H7 (cell line): ENCODE measurements around the gene MCC. TPM values are rescaled to one million over a fixed set of nuclear protein-coding genes. Genes with fewer than 3 reads are reported as not detected.
A peak's percentile ranks its signal among the peaks of the same experiment; 100 is the strongest.
"Not testable (repeated sequence)": the region's sequence is repeated elsewhere in the genome, so short reads cannot be mapped to it uniquely, and the experiment has no call there.

ENCODE experiments used
- DNase-seq: peaks from one replicate; pipeline ENCODE4 v3.0.0; 2012
- H3K27me3 ChIP-seq: 2 replicates; pipeline ENCODE4 v1.6.0; 2011; ENCODE audit warnings: mild to moderate bottlenecking, low read length; ENCODE audit not compliant: control insufficient read depth, insufficient read depth
- H3K36me3 ChIP-seq: replicated peaks from 2 replicates; pipeline ENCODE4 v1.5.1; 2011; ENCODE audit warnings: low read length; ENCODE audit not compliant: control insufficient read depth, insufficient read depth
- H3K4me3 ChIP-seq: 2 replicates; pipeline ENCODE4 v1.5.1; 2011; ENCODE audit warnings: low read depth, mild to moderate bottlenecking, control low read depth, low read length, moderate library complexity; ENCODE audit not compliant: insufficient read depth
- total RNA-seq: library from RNA; depleted of rRNA; stranded (reverse); fragments of >200 nt; shearing (Covaris generic); gene quantifications from 2 replicates; pipeline ENCODE4 v1.2.3, GENCODE V29; 2014

MCC gene
- total RNA-seq, 1 experiment from 2014 or later, result 23.0 TPM

DNA sequence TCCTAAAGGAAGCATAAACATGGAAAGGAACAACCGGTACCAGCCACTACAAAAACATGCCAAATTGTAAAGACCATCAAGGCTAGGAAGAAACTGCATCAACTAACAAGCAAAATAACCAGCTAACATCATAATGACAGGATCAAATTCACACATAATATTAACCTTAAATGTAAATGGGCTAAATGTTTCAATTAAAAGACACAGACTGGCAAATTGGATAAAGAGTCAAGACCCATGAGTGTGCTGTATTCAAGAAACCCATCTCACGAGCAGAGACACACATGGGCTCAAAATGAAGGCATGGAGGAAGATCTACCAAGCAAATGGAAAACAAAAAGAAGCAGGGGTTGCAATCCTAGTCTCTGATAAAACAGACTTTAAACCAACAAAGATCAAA lies 411.6 kb downstream of the MCC start:
- not testable (repeated sequence) for DNase-seq, H3K4me3 ChIP-seq, H3K36me3 ChIP-seq, H3K27me3 ChIP-seq

DNA sequence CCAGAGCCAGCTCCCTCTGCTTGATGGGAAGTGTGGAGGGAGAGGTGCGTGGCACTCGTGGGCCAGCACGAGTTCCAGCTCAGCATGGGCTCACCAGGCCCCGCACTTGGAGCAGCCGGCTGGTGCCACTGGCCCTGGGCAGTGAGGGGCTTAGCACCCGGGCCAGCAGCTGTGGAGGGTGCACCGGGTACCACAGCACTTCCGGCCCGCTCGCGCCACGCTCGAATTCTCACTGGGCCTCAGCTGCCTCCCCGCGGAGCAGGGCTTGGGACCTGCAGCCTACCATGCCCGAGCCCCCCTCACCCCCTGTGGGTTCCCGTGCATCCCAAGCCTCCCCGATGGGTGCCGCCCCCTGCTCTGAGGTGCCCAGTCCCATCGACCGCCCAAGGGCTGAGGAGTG lies 413.2 kb downstream of the MCC start:
- no peaks in the 10 kb centered on the region for H3K36me3 ChIP-seq
- DNase-seq, result no peak
- no peaks in the 10 kb centered on the region for H3K27me3 ChIP-seq
- no peak overlapping the region for H3K4me3 ChIP-seq

DNA sequence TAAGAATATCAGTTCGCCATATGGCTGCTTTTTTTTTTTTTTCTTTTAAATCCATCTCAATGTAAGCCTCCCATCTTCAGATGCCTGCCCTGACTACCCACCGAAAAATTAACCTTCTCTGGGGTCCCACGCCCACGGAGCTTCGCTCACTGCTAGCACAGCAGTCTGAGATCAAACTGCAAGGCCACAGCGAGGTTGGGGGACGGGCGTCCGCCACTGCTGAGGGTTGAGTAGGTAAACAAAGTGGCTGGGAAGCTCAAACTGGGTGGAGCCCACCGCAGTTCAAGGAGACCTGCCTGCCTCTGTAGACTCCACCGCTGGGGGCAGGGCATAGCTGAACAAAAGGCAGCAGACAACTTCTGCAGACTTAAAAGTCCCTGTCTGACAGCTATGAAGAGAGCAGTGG lies 414.6 kb downstream of the MCC start:
- not testable (repeated sequence) for DNase-seq, H3K27me3 ChIP-seq, H3K4me3 ChIP-seq, H3K36me3 ChIP-seq

DNA sequence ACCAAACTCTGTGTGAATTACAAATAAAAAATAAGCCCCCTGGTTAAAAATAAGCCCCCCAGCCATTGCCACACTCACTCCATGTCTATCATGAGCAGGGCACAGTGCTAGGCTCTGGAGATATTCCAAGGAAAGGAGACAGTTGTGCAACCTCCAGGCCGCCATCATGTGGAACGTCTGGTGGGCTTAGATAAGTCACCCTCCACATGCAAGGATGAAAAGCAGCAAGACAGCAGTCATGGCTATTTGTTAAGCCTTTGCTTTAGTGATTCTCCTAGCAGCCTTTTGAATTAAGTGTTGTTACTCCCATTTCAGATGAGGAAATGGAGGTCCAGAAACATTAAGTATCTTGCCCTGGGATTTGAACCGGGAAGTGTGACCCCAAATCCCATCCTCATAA lies 416.9 kb downstream of the MCC start:
- no peak overlapping the region for H3K4me3 ChIP-seq
- DNase-seq, result no peak
- no peaks in the 10 kb centered on the region for H3K36me3 ChIP-seq
- H3K27me3 ChIP-seq, result no peaks in the 10 kb centered on the region

DNA sequence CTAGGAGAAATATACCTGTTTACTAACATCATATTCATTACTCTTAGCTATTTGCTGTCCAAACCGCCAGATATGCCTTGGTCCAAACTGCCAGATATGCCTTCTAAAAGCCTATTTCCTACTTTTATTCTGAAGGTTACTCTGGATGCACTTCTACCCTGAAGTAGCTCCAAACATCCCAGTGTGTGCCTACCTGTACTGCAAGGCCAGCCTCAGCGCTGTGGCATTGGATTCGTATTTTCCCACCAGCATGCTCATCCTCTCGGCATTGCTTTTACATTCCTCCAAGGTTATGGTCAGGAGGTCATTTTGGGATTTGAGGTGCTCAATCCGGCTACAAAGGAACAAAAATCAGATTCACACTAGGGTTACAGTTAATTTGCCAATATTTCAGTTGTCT lies 417.4 kb downstream of the MCC start:
- DNase-seq, result peak; percentile 70
- Histone ChIP-seq H3K36me3 (no peaks in the 10 kb centered on the region), H3K4me3 (no peak overlapping the region), H3K27me3 (no peaks in the 10 kb centered on the region)

DNA sequence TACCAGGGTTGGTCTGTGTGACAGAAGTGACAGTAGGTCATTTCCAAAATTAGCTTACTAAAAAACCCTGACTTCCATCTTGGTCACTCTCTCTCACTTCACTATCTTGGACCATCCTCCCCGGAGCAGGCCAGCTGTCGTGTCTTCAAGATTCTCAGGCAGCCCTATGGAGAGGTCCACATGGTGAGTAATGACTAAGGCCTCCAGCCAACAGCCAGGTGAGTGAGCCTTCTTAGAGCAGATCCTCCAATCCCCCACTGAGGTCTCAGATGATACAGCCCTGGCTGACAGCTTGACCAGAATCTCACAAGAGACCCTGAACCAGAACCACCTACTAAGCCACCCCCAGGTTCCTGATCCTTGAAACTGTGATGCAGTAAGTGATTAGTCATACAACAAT lies 419.7 kb downstream of the MCC start:
- DNase-seq, result no peak
- no peak overlapping the region for H3K4me3 ChIP-seq
- no peaks in the 10 kb centered on the region for H3K36me3 ChIP-seq
- no peaks in the 10 kb centered on the region for H3K27me3 ChIP-seq

DNA sequence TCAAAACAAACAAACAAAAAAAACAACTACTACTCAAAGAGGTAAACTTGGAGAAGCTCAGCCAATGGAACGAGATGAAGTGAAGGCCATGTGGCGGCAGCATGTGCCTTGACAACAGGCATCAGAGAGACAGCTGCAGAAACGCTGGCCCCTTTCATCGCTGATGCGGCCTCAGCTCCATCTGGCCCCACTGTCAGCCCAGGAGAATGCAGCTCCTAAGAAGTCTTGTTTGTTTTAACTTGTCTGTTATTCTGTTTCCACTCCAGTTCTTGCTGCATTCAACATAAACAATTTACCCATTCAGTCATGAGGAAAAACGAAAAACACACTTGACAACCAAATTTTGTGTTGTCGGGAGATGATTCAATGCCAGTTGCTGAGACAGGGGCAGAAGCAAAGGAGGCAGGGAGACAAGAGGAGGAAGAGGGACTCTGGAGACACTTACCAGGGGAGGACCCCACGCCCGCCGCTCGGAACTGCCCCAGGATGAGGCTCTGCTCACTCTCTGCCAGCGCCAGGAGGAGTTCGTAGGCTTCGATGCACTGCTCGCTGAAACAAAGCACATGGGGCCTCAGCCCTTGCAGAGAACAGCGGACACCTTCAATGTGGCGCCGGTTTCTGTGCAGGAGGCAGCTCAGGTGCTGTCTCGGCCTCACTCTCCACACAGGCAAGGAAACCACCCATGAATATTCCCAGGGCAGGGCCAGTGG lies 420.5 kb downstream of the MCC start:
- Histone ChIP-seq H3K27me3 (no peaks in the 10 kb centered on the region), H3K36me3 (no peaks in the 10 kb centered on the region), H3K4me3 (no peak overlapping the region)
- DNase-seq, result no peak

DNA sequence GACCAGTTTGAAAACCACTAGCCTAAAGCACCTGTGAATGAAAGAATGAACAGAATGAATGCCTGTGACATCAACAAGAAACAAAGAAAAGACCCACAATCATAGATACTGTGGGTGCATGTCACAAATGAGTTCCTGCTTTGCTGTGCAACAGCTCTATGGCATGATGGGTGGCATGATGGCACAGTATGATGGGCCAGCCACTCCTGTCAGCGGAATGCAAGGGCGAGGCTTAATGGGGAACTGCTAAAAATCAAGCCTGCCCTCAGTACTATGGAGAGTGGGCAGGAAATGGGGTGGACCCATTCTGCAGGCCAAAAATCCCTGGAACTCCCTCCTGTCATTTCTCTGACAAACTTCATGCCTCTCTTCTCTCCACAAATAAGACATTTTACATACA lies 422.6 kb downstream of the MCC start:
- no peaks in the 10 kb centered on the region for H3K36me3 ChIP-seq
- no peaks in the 10 kb centered on the region for H3K27me3 ChIP-seq
- DNase-seq, result no peak
- H3K4me3 ChIP-seq, result no peak overlapping the region

DNA sequence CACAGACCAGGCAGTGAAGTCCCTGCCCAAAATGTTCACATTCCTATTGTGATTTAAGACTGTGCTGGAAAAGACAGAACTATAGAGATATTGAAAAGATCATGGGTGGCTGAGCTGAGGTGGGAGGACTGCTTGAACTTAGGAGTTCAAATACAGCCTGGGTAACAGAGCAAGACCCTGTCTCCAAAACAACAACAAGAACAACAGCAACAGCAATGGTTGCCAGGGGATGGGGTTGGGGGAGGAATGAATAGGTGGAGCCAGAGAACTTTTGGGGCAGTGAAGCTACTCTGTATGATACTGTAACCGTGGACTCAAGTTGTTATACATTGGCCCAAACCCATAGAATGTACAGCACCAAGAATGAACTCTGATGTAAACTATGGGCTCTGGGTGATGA lies 423.4 kb downstream of the MCC start:
- Histone ChIP-seq H3K4me3 (no peak overlapping the region), H3K27me3 (no peaks in the 10 kb centered on the region), H3K36me3 (no peaks in the 10 kb centered on the region)
- no peak for DNase-seq

DNA sequence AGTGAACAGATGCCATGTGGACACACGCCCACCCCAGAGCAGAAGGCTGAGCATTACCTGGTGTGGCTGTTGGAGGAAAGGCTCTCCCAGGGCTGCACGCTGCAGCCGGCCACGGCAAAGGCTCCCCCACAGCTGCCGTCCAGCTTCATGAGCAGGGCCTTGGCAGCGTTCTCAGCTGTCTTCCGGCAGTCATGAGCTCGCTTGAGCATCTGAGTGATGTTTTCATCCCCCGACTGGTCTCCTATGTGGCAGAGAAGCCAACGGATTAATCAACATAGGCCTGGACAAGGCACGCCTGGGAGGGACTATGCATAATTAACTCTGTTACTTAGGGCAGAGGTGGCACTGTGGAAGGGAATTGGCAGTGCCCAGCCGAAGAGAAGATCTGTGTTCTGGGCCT lies 424.3 kb downstream of the MCC start:
- H3K27me3 ChIP-seq, result no peaks in the 10 kb centered on the region
- no peak for DNase-seq
- H3K4me3 ChIP-seq, result no peak overlapping the region
- no peaks in the 10 kb centered on the region for H3K36me3 ChIP-seq

DNA sequence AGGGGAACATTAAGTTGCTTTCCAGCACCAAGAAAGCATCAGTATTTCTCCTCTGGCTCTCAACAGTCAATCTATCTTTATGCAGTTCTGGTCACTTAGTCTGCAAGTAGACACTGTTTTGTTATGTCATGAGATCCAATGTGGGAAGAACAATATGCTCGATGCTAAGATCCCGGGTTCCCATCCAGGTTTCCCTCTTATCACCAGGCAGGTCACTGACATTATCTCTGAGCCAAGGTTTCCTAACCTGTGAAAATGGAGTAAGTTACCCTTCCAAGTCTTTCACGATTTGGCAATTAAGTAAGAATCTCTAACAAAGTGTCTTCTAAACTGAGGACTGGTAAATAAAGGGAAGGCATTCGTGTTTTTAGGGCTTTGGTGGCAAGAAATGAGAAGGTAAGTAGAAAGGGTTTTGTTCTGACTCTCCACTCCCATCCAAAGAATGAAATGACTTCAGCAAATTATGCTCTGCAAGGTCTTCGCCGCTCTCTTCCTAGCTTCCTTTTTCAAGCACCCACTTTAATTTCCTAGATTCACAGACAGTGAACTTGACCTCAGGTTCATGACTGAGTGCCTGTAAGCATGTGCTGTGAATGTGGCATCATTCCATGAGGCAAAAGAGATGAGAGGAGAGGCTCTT lies 425.3 kb downstream of the MCC start:
- Histone ChIP-seq H3K27me3 (no peaks in the 10 kb centered on the region), H3K4me3 (no peak overlapping the region), H3K36me3 (no peaks in the 10 kb centered on the region)
- no peak for DNase-seq

DNA sequence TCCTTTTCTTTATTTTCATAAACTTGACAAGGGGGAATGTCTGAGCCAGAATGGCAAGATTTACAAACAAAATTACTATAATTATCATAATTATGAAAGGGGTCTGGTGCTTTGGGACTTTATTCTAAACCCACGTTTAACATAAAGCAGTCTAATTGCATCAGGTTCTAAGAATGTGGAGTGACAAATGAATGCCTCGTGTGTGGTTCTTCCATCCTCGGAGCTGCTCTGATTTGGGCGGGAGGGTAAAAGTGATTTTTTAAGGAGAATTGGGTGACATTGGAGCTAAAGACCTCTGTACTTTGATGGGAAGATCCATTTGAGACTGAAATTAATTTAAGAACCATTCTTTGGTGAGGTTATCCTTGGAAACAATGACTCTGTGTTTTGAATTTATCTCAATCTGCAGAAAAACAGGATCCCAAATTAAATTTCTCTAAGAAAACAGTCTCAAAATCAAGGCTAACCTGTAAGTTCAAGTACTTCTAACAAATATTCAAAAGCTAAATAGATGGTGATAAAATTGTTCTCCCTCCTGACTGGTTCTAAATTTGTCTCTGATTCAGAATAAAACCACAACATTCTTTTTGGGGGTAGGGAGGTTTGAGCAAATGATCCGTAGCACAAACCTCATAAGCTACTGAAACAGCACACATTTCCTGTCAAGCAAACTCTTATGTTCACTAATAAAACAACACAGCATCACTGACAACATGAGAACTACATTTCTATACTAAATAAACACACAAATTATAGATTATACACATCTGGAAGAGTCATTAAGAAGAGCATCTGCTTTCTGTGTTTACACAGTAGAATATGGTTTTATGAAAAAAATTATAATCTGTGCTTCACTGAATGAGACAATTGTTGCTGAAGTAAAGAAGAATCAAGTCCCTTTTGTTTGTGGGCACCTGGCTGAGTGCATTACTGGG lies 426.1 kb downstream of the MCC start:
- Histone ChIP-seq H3K36me3 (no peaks in the 10 kb centered on the region), H3K27me3 (no peaks in the 10 kb centered on the region), H3K4me3 (no peak overlapping the region)
- DNase-seq, result no peak

DNA sequence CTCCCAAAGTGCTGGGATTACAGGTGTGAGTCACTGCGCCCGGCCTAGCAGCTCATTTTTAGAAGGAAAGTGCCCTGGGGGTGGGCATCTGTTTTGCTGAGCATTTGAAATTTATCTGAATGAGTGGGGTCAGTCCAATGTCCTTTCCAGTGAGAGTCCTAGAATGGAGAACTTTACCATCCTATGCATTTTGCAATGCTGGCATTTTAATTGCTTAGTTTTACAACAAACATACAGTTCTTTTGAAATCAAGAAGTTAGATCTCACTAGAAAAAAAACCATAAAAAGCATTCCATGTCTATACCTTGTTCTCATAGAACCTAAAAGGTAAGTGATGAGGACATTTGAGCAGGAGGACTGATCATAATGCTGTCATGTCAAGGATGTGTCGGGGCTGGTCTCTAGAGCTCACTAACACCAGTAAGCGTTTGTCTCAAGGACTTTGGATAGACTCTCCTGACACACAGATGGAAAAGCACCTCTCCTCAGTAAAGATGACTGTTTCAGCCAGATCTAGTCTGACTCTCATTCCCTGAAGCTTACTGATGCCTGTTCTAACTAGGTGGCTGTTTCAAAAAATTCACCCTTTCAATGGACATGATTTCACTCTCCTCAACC lies 427.7 kb downstream of the MCC start:
- no peaks in the 10 kb centered on the region for H3K27me3 ChIP-seq
- no peak overlapping the region for H3K4me3 ChIP-seq
- no peaks in the 10 kb centered on the region for H3K36me3 ChIP-seq
- no peak for DNase-seq

DNA sequence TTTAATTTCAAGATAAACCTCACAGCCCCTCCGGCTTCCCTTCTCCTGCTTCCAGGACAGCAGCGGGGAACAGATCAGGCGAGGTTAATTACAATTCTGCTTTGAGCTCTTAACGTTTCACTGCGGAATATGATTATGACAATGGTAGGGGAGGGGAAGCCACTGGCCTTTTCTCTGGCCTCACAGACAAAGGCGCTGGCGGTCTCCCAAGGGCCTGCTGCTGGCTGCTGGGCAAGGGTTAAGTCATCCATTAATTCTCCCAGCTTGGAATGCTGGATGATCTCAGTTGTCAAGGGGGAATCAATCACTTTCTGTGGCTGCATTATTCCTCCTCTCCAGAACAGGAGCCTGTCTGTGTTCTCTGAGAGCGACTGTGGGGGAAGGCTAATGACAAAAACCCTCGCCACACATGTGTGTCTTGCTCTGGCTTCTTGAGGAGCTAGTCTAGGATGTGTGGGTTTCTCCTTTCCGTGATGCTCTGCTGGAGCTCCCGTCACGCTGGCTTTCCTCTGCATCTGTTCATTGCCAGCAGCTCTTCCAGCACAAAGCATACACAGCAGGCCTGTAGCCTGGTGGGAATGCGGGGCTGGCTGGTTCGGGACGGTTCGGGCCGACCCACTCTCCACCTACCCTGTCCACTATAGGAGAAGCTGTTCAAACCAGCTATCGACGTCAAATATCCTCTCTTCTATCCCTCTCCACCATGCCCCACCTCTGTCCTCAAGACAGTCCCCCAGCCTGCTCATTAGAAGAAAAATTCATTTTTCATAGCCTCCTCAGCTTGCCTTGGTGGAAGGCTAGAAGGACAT lies 428.8 kb downstream of the MCC start:
- no peaks in the 10 kb centered on the region for H3K36me3 ChIP-seq
- no peaks in the 10 kb centered on the region for H3K27me3 ChIP-seq
- DNase-seq, result no peak
- H3K4me3 ChIP-seq, result no peak overlapping the region
